ENCODE results near the gene NEIL1. TPM values are rescaled to one million over a fixed set of nuclear protein-coding genes. Genes with fewer than 3 reads are reported as not detected.
"Not testable (repeated sequence)": the region's sequence is repeated elsewhere in the genome, so short reads cannot be mapped to it uniquely, and the experiment has no call there.

The NEIL1 gene
- total and polyA plus RNA-seq, 2 donors (not counting 3 experiments of a cell fraction or from before 2014, with no cell fraction given) = 29.5 TPM

DNA sequence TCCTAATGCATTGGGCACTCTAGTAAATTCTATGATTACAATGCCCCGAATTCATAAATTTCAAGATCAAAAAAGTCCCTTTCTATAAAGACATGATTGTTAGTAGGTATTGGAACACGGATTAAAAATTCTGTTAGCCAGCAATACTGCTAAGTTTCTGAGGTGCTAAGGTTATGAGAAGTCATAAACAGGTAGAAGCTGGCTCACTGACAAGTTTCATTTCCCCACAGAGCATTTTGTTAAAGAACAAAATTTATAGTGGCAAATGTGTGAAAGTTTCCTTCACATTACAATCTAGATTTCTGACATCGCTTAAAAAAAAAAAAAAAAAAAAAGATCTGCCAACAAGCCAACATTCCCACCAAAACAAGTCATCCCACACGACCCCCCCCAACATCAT, 33.9 kb downstream of the NEIL1 start:
- H3K4me2 ChIP-seq (ENCODE audit: insufficient read depth, low read length) = no peak overlapping the region
- peaks cover 16% of the 10 kb centered on the region in 2 experiments for H3K36me3 ChIP-seq (ENCODE audit: control insufficient read depth in 2 of 2, extremely low read depth in 1 of 2, insufficient read depth in 2 of 2, low read length in 2 of 2)
- intact Hi-C loops (cut with micrococcal nuclease) = no loop called here
- CTCF ChIA-PET = interaction anchor here (1.7 kb wide), 1 partner anchor 13 kb away, joined by 5 read pairs; the partner anchor contains the start of gene MAN2C1
- H3K79me2 ChIP-seq (ENCODE audit: control insufficient read depth, insufficient read depth, low read length) = no peaks in the 10 kb centered on the region
- H3K9ac ChIP-seq (replicated peaks; ENCODE audit: extremely low read depth, insufficient read depth, low read length) = no peak overlapping the region
- no peak overlapping the region for H2AFZ ChIP-seq (ENCODE audit: low read depth, low read length)
- no peak for TF ChIP-seq POLR2A (IDR thresholded peaks at IDR 0.05; ENCODE audit: low read depth, low read length)
- TF ChIP-seq, protein P1, sequence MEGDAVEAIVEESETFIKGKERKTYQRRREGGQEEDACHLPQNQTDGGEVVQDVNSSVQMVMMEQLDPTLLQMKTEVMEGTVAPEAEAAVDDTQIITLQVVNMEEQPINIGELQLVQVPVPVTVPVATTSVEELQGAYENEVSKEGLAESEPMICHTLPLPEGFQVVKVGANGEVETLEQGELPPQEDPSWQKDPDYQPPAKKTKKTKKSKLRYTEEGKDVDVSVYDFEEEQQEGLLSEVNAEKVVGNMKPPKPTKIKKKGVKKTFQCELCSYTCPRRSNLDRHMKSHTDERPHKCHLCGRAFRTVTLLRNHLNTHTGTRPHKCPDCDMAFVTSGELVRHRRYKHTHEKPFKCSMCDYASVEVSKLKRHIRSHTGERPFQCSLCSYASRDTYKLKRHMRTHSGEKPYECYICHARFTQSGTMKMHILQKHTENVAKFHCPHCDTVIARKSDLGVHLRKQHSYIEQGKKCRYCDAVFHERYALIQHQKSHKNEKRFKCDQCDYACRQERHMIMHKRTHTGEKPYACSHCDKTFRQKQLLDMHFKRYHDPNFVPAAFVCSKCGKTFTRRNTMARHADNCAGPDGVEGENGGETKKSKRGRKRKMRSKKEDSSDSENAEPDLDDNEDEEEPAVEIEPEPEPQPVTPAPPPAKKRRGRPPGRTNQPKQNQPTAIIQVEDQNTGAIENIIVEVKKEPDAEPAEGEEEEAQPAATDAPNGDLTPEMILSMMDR (IDR thresholded peaks at IDR 0.05; ENCODE audit: extremely low read depth in 1 of 2, insufficient read depth in 1 of 2, low read depth in 1 of 2, low read length in 2 of 2) = no peak
- no peak for TF ChIP-seq FOS (IDR thresholded peaks at IDR 0.05; ENCODE audit: borderline replicate concordance, insufficient read depth, low read length)
- TF ChIP-seq GATA2 (IDR thresholded peaks at IDR 0.05; ENCODE audit: insufficient read depth, insufficient read length, low read depth, low read length) = no peak
- no peak for TF ChIP-seq POLR2AphosphoS5 (IDR thresholded peaks at IDR 0.05; ENCODE audit: insufficient read depth, low read depth, low read length)
- TF ChIP-seq JUN (IDR thresholded peaks at IDR 0.05; ENCODE audit: borderline replicate concordance, insufficient read depth, insufficient read length, low read depth) = no peak
- TF ChIP-seq MYC (IDR thresholded peaks at IDR 0.05; ENCODE audit: low read depth, low read length) = no peak
- TF ChIP-seq EZH2 (IDR thresholded peaks at IDR 0.05; ENCODE audit: borderline replicate concordance, low read depth, low read length, severe bottlenecking) = no peak
- TF ChIP-seq, protein P2, sequence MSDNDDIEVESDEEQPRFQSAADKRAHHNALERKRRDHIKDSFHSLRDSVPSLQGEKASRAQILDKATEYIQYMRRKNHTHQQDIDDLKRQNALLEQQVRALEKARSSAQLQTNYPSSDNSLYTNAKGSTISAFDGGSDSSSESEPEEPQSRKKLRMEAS (IDR thresholded peaks at IDR 0.05; ENCODE audit: insufficient read depth, insufficient read length) = no peak
- no peaks in the 10 kb centered on the region for H3K9me1 ChIP-seq (replicated peaks; ENCODE audit: control insufficient read depth, extremely low read depth, insufficient read depth, low read length)
- H4K20me1 ChIP-seq (replicated peaks; ENCODE audit: control insufficient read depth, extremely low read depth, insufficient read depth, low read length) = no peaks in the 10 kb centered on the region
- FAIRE-seq = no peak
- no peaks in the 10 kb centered on the region for H3K9me3 ChIP-seq (replicated peaks; ENCODE audit: control insufficient read depth, insufficient read depth, low read length)
- no peak overlapping the region for H3K27ac ChIP-seq (ENCODE audit: insufficient read depth, low read depth, low read length)
- no peak for DNase-seq (ENCODE audit: low read depth, low spot score)
- dilution Hi-C loops (cut with MboI; ENCODE audit: extremely low pct_ligation_motif_present, low sequenced_read_pairs) = no loop called here
- H3K4me3 ChIP-seq (replicated peaks in 1 of 3; ENCODE audit: insufficient read depth in 1 of 3, low read depth in 1 of 3, low read length in 3 of 3) = no peak overlapping the region
- BruUV-seq (replicated peaks) = no TSS peak
- H3K4me1 ChIP-seq (ENCODE audit: control insufficient read depth, extremely low read depth, insufficient read depth, low read length) = no peaks in the 10 kb centered on the region
- POLR2A ChIA-PET = no interaction called here
- no peaks in the 10 kb centered on the region for H3K27me3 ChIP-seq (ENCODE audit: control insufficient read depth in 2 of 2, insufficient read depth in 2 of 2, low read length in 2 of 2)

DNA sequence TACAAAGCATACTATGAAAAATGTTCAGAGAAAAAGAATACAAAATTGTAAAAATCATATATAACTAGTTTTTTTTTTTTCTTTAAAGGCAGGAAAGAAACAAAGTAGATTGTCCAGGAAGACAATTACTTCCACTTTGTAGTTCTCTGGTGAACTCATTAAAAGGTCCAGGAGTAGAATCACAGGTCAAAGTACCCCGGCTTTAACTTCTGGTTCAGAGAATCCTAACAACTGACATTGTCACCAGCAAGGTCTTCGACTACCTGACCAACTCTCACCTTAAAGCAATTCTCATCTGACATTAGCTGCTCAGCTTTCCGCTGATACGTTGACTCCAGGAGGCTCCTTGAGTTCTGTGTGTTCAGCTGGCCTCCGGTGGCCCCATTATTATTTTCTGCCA, 37.1 kb downstream of the NEIL1 start:
- BruUV-seq (replicated peaks); POLR2A ChIA-PET; dilution Hi-C loops (cut with MboI; ENCODE audit: extremely low pct_ligation_motif_present, low sequenced_read_pairs): not testable (repeated sequence)

More for the DNA sequence above, 37.1 kb downstream of the NEIL1 start:
- H3K4me1 ChIP-seq (ENCODE audit: control insufficient read depth, extremely low read depth, insufficient read depth, low read length); H3K4me2 ChIP-seq (ENCODE audit: insufficient read depth, low read length); FAIRE-seq; H3K79me2 ChIP-seq (ENCODE audit: control insufficient read depth, insufficient read depth, low read length); H3K27ac ChIP-seq (ENCODE audit: insufficient read depth, low read depth, low read length); H3K9me3 ChIP-seq (replicated peaks; ENCODE audit: control insufficient read depth, insufficient read depth, low read length); CTCF ChIA-PET; H3K4me3 ChIP-seq (replicated peaks in 1 of 3; ENCODE audit: insufficient read depth in 1 of 3, low read depth in 1 of 3, low read length in 3 of 3); H3K9me1 ChIP-seq (replicated peaks; ENCODE audit: control insufficient read depth, extremely low read depth, insufficient read depth, low read length); intact Hi-C loops (cut with micrococcal nuclease); DNase-seq (ENCODE audit: low read depth, low spot score); H3K27me3 ChIP-seq (ENCODE audit: control insufficient read depth in 2 of 2, insufficient read depth in 2 of 2, low read length in 2 of 2); H4K20me1 ChIP-seq (replicated peaks; ENCODE audit: control insufficient read depth, extremely low read depth, insufficient read depth, low read length); H3K9ac ChIP-seq (replicated peaks; ENCODE audit: extremely low read depth, insufficient read depth, low read length); H2AFZ ChIP-seq (ENCODE audit: low read depth, low read length): not testable (repeated sequence)
- peaks cover 20 to 26% of the 10 kb centered on the region in 2 experiments for H3K36me3 ChIP-seq (ENCODE audit: control insufficient read depth in 2 of 2, extremely low read depth in 1 of 2, insufficient read depth in 2 of 2, low read length in 2 of 2)

All from endothelial cell of umbilical vein (primary cell).